Mesodermal cell (in vitro differentiated cells): ENCODE data around the gene TLDC2.
"Not testable (repeated sequence)": the region's sequence is repeated elsewhere in the genome, so short reads cannot be mapped to it uniquely, and the experiment has no call there.

Experiments
- H3K27ac ChIP-seq: 2 replicates; pipeline ENCODE4 v1.7.0; 2013; ENCODE audit warnings: mild to moderate bottlenecking, low read depth, low read length, moderate library complexity; ENCODE audit not compliant: severe bottlenecking
- H3K36me3 ChIP-seq: 2 replicates; pipeline ENCODE4 v1.7.1; 2013; ENCODE audit warnings: mild to moderate bottlenecking, low read length, moderate library complexity; ENCODE audit not compliant: control insufficient read depth, insufficient read depth
- H3K4me1 ChIP-seq: one replicate; pipeline ENCODE4 v1.7.1; 2013; ENCODE audit warnings: mild to moderate bottlenecking, low read length; ENCODE audit not compliant: insufficient read depth, control insufficient read depth, poor library complexity, severe bottlenecking
- H3K4me3 ChIP-seq: 2 replicates; pipeline ENCODE4 v1.7.0; 2013; ENCODE audit warnings: low read length, control low read depth, mild to moderate bottlenecking; ENCODE audit not compliant: insufficient read depth, poor library complexity, severe bottlenecking; ENCODE audit errors: extremely low read depth
- H3K9me3 ChIP-seq: 2 replicates; pipeline ENCODE4 v1.7.1; 2013; ENCODE audit warnings: mild to moderate bottlenecking, low read length, moderate library complexity; ENCODE audit not compliant: control insufficient read depth
- WGBS, 2 experiments: methylation state at CpG; one replicate each; pipeline ENCODE4 v1.1.5; 2013; ENCODE audit warnings: missing lambda C conversion rate in 2 of 2; ENCODE audit not compliant: insufficient coverage in 2 of 2; 5-methylcytosine and 5-hydroxymethylcytosine counted together

TLDC2 gene

DNA sequence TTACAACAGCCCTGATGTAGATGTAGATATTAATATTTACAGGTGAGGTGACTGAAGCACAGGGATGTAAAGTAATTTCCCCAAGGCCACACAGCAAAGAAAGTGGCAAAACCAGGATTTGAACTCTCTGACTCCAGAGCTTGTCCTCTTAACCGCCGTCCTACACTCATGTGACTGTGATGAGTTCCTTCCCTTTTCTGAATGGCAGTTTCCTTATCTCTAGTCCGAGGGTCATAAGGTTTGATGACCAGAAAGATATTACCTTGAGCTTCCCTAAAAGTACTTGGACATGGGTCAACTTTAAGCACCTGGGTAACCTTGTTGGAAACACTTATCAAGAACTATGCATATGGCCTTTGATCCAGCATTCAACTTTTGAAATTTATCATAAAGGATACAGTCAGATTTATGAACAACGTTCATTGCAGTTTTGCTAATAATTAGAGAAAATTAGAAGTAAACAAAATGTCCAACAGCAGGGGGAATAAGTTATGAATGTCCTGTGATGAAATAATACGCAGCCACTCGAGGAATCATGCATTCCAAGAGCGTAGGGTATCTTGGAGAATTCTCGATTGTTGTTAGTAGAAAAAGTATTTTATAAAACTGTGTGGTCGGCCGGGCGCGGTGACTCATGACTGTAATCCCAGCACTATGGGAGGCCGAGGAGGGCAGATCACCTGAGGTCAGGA lies 2.3 kb upstream of the TLDC2 start:
- 92 to 97% methylated on average over 13 of the region's 13 CpGs for WGBS, 2 experiments
- H3K27ac ChIP-seq: no peak overlapping the region
- H3K4me3 ChIP-seq: no peak overlapping the region
- H3K4me1 ChIP-seq: no peaks in the 10 kb centered on the region
- no peaks in the 10 kb centered on the region for H3K9me3 ChIP-seq
- H3K36me3 ChIP-seq: no peaks in the 10 kb centered on the region

DNA sequence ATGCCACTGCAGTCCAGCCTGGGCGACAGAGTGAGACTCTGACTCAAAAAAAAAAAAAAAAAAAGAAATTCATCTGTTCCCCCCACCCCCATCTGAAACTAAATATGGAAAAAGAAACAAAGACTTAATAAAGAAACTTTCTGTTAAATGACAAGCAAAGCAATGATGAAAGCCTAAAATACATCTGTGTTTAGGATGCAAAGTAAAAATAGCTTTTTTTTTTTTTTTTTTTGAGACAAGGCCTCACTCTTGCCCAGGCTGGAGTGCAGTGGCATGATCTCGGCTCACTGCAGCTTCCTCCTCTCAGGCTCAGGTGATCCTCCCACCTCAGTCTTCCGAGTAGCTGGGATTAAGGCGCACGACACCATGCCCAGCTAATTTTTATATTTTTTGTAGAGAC lies 845 bp upstream of the TLDC2 start:
- not testable (repeated sequence) for H3K36me3 ChIP-seq, H3K4me1 ChIP-seq, H3K4me3 ChIP-seq, H3K27ac ChIP-seq, H3K9me3 ChIP-seq
- WGBS, 2 experiments: 78 to 100% methylated on average over 2 to 4 of the region's 5 CpGs

GRCh38 chr20:36876473-36876833 lies 515 bp downstream of the TLDC2 start:
- no peaks in the 10 kb centered on the region for H3K9me3 ChIP-seq
- H3K27ac ChIP-seq: no peak overlapping the region
- 100% methylated on average over 2 of the region's 3 CpGs for WGBS, 2 experiments
- H3K36me3 ChIP-seq: no peaks in the 10 kb centered on the region
- H3K4me1 ChIP-seq: no peaks in the 10 kb centered on the region
- no peak overlapping the region for H3K4me3 ChIP-seq

- WGBS, 2 experiments: 76 to 78% methylated on average over 5 to 10 of the region's 10 CpGs
- no peak overlapping the region for H3K4me3 ChIP-seq
- H3K4me1 ChIP-seq: no peaks in the 10 kb centered on the region
- no peaks in the 10 kb centered on the region for H3K9me3 ChIP-seq
- H3K27ac ChIP-seq: no peak overlapping the region
- no peaks in the 10 kb centered on the region for H3K36me3 ChIP-seq
Measured at GRCh38 chr20:36878941-36879340, 3.0 kb downstream of the TLDC2 start.

DNA sequence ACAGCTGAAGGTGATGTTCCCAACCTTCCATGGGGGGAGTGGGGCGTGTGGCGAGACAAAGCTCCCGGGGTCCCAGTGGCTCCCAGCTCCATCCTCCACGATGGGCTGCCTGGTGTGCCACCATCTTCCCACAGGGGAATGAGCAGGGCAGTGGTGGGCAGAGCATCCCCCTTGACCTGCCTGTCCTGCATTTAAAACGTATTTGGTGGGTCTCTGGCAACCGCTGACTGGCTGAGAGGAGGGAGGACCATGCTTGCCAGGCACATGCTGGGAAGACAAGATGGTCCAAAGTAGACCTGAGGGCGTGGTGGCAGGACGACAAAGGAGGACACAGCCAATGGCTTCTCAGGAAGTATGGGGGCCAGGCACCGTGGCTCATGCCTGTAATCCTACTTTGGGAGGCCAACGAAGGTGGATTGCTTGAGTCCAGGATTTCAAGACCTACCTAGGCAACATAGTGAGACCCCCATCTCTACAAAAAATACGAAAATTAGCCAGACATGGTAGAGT lies 4.9 kb downstream of the TLDC2 start:
- no peaks in the 10 kb centered on the region for H3K4me1 ChIP-seq
- no peak overlapping the region for H3K4me3 ChIP-seq
- WGBS, 2 experiments: 85 to 95% methylated on average over 7 to 10 of the region's 11 CpGs
- no peaks in the 10 kb centered on the region for H3K9me3 ChIP-seq
- H3K27ac ChIP-seq: no peak overlapping the region
- no peaks in the 10 kb centered on the region for H3K36me3 ChIP-seq

GRCh38 chr20:36881331-36881730 lies 5.4 kb downstream of the TLDC2 start:
- Histone ChIP-seq H3K27ac (no peak overlapping the region), H3K9me3 (no peaks in the 10 kb centered on the region), H3K4me3 (no peak overlapping the region), H3K36me3 (no peaks in the 10 kb centered on the region), H3K4me1 (no peaks in the 10 kb centered on the region)
- 93 to 98% methylated on average over 15 to 16 of the region's 16 CpGs for WGBS, 2 experiments

- Histone ChIP-seq H3K27ac (no peak overlapping the region), H3K9me3 (no peaks in the 10 kb centered on the region), H3K4me3 (no peak overlapping the region), H3K4me1 (no peaks in the 10 kb centered on the region), H3K36me3 (no peaks in the 10 kb centered on the region)
- 80 to 90% methylated on average over 3 to 4 of the region's 4 CpGs for WGBS, 2 experiments
Measured at GRCh38 chr20:36881888-36882287, 6.0 kb downstream of the TLDC2 start.

DNA sequence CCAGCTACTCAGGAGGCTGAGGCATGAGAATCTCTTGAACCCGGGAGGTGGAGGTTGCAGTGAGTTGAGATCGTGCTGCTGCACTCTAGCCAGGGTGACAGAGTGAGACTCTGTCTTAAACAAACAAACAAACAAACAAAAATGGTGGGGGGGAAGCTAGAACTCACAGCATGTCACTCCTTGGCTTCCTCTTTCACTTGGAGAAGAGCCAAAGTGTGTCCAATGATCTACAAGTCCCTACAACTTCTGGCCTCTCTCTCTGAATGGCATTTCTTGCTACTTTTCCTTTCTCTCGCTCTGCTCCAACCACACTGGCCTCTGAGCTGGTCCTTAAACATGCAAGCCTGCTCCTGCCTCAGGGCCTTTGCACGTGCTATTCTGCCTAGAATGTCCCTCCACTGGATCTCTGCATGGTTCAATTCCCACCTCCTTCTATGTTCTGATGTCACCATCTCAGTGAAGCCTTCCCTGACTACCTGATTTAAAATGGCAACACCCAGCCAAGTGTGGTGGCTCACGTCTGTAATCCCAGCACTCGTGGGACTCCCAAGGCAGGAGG lies 8.1 kb downstream of the TLDC2 start:
- WGBS, 2 experiments: 70 to 82% methylated on average over 6 of the region's 6 CpGs
- Histone ChIP-seq H3K36me3 (no peaks in the 10 kb centered on the region), H3K9me3 (no peaks in the 10 kb centered on the region), H3K27ac (no peak overlapping the region), H3K4me1 (no peaks in the 10 kb centered on the region), H3K4me3 (no peak overlapping the region)

- H3K4me1 ChIP-seq: no peaks in the 10 kb centered on the region
- H3K27ac ChIP-seq: no peak overlapping the region
- H3K4me3 ChIP-seq: no peak overlapping the region
- H3K36me3 ChIP-seq: no peaks in the 10 kb centered on the region
- H3K9me3 ChIP-seq: no peaks in the 10 kb centered on the region
- WGBS, 2 experiments: 77 to 88% methylated on average over 3 to 7 of the region's 8 CpGs
Measured at GRCh38 chr20:36885356-36885755, 9.4 kb downstream of the TLDC2 start.

DNA sequence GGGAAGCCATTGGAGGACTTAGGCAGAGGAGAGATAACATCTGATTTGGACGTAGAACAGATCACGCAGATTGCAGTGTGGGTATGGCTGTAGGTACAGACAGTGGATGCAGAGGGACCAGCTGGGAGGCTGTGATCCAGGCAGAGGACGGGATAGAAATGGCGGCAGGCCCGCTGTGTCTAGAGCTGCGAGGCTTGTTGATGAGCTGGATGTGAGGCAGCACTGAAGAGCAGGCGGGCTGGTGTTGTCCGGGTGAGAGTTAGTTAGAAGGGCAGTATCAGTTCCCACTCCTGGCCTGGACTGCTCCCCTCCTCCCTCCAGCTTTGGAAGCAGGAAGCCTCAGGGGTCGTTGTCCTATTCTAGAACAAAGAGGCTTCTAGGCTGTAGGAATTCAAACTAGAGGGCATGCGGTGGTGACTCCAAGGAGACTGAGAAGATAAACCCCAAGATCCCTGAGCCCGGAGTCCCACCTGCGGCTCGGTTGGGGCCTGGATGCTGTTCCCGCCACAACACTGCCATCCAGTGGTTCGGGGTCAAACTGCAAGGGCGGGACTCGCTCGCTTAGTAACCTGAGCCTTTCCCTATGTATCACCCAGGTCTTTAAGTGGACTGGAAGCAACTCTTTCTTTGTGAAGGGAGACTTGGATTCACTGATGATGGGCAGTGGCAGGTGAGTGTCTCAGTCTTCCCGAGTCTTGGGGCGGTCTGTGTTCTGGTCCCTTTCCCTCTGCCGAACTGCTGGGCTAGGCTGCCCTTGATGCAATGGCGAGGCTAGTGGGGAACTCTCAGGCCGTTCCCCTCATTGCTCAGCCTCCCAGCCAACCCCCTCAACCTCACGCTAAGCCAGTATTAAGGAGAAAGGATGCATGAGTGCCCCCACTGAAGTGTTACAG lies 11.2 kb downstream of the TLDC2 start:
- WGBS, 2 experiments: 19 to 54% methylated on average over 14 to 15 of the region's 24 CpGs
- H3K27ac ChIP-seq: no peak overlapping the region
- no peaks in the 10 kb centered on the region for H3K36me3 ChIP-seq
- H3K4me1 ChIP-seq: no peaks in the 10 kb centered on the region
- no peak overlapping the region for H3K4me3 ChIP-seq
- no peaks in the 10 kb centered on the region for H3K9me3 ChIP-seq

DNA sequence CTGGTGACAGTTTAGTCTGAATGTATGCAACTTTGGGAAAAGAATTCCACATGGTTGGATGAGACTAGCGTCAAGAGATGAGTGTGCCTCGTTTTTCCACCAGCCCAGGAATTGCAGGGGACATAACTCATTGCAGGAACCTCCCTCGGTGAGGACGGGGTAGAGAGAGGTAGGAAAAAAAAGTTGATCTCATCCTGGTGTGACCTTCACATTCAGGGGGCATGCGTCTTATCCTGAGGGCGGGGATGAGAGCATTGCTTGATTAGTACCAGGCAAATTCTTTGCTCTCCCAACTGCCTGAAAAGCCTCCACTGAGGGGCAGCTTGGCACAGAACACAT lies 11.8 kb downstream of the TLDC2 start:
- no peak overlapping the region for H3K4me3 ChIP-seq
- no peaks in the 10 kb centered on the region for H3K36me3 ChIP-seq
- WGBS, 2 experiments: 77 to 84% methylated on average over 6 of the region's 6 CpGs
- no peak overlapping the region for H3K27ac ChIP-seq
- no peaks in the 10 kb centered on the region for H3K9me3 ChIP-seq
- H3K4me1 ChIP-seq: no peaks in the 10 kb centered on the region
